Measurements from ENCODE around the gene CNTN6. TPM values are rescaled to one million over a fixed set of nuclear protein-coding genes. Genes with fewer than 3 reads are reported as not detected.

The CNTN6 gene
- total and polyA plus RNA-seq, 2 of the 4 experiments (the other 2 are of a cell fraction), result not detected

DNA sequence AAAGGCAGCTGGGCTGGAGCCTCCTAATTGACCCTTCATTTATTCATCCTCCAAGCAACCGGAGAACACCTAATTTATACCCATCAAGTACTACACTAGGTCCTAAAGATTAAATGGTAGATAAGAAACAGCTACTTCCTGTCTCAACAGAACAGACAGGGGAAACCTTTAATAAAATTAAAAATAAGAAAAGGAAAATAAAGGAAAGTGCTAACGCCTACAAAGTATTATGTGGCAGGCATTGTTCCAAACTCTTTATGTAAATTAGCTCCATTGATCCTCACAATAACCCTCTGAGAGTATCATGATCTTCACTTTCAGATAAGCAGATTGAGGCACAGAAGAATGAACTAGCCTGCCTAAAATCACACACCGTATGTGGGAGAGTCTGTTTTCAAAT, 139.5 kb downstream of the CNTN6 start:
- Histone ChIP-seq H3K9me1 (ENCODE audit: insufficient read depth, low read length) (no peaks in the 10 kb centered on the region), H2AFZ (replicated peaks; ENCODE audit: low read length, poor library complexity) (no peak overlapping the region), H3K79me1 (ENCODE audit: low read depth in 1 of 2, low read length in 2 of 2) (no peaks in the 10 kb centered on the region), H3K23ac (ENCODE audit: low read depth, low read length) (no peak overlapping the region), H3K9me3 (ENCODE audit: control insufficient read depth, insufficient read depth, low read length) (peaks cover 5% of the 10 kb centered on the region), H3K27ac (ENCODE audit: insufficient read depth, low read length) (no peak overlapping the region), H2BK20ac (ENCODE audit: low read depth, low read length) (no peak overlapping the region), H3K56ac (ENCODE audit: extremely low read depth, insufficient read depth, low read length) (no peak overlapping the region), H2AK5ac (ENCODE audit: low read depth, low read length) (no peak overlapping the region), H3K4ac (ENCODE audit: low read depth, low read length) (no peak overlapping the region), H3K9ac (ENCODE audit: low read depth, low read length) (no peak overlapping the region), H3K14ac (replicated peaks; ENCODE audit: low read depth, low read length) (no peak overlapping the region), H4K20me1 (ENCODE audit: insufficient read depth, low read length) (no peaks in the 10 kb centered on the region), H3K4me3 (ENCODE audit: insufficient read depth, low read depth, low read length) (no peak overlapping the region), H2BK120ac (ENCODE audit: low read depth, low read length) (no peak overlapping the region), H2BK5ac (ENCODE audit: low read depth, low read length, poor library complexity, severe bottlenecking) (no peak overlapping the region), H4K91ac (ENCODE audit: insufficient read depth, low read depth, low read length) (no peak overlapping the region), H3K36me3 (ENCODE audit: control insufficient read depth, insufficient read depth, low read length) (no peaks in the 10 kb centered on the region), H3K18ac (ENCODE audit: low read depth, low read length) (no peak overlapping the region), H4K8ac (ENCODE audit: low read depth in 2 of 2, low read length in 2 of 2) (no peak overlapping the region), H3K27me3 (ENCODE audit: control insufficient read depth, insufficient read depth, low read length) (no peaks in the 10 kb centered on the region), H4K5ac (ENCODE audit: low read depth, low read length) (no peak overlapping the region), H2AK9ac (replicated peaks; ENCODE audit: low read depth, low read length, poor library complexity) (no peak overlapping the region), H2BK15ac (ENCODE audit: low read depth, low read length) (no peak overlapping the region), H3K4me1 (ENCODE audit: control insufficient read depth, insufficient read depth, low read length) (no peaks in the 10 kb centered on the region), H3K4me2 (ENCODE audit: low read depth, low read length) (no peak overlapping the region)
- ChIA-PET CTCF (no interaction called here), POLR2A (ENCODE audit: unreplicated experiment) (no interaction called here)
- dilution Hi-C loops (cut with HindIII; ENCODE audit: low sequenced_read_pairs, unreplicated experiment), result no loop called here
- no CpG with 5 or more reads among the region's 3 CpGs for WGBS, 2 experiments (ENCODE audit: extremely low coverage in 2 of 2, insufficient read length in 1 of 2)
- TF ChIP-seq FOS (IDR thresholded peaks at IDR 0.05; ENCODE audit: low read depth, low read length) (no peak), MXI1 (IDR thresholded peaks at IDR 0.05; ENCODE audit: borderline replicate concordance, low read depth, low read length) (no peak), NFE2L2 (IDR thresholded peaks at IDR 0.05; ENCODE audit: low read depth, low read length) (no peak), RFX5 (IDR thresholded peaks at IDR 0.05; ENCODE audit: low read depth, low read length) (no peak)
- TF ChIP-seq, protein P1, sequence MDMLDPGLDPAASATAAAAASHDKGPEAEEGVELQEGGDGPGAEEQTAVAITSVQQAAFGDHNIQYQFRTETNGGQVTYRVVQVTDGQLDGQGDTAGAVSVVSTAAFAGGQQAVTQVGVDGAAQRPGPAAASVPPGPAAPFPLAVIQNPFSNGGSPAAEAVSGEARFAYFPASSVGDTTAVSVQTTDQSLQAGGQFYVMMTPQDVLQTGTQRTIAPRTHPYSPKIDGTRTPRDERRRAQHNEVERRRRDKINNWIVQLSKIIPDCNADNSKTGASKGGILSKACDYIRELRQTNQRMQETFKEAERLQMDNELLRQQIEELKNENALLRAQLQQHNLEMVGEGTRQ (IDR thresholded peaks at IDR 0.05; ENCODE audit: low read depth, low read length), result no peak
- no peak for ATAC-seq (ENCODE audit: low read depth)
- in situ Hi-C loops (cut with MboI; ENCODE audit: low sequenced_read_pairs), result no loop called here
- no TSS peak for BruUV-seq (replicated peaks)
- intact Hi-C loops (cut with micrococcal nuclease), result no loop called here
- no peak for DNase-seq
